ENCODE data around the gene NKD2. TPM values are rescaled to one million over a fixed set of nuclear protein-coding genes. Genes with fewer than 3 reads are reported as not detected.

NKD2 gene
- polyA plus RNA-seq, 1 donor (not counting 4 experiments of a cell fraction or from before 2014, with no cell fraction given), result not detected

DNA sequence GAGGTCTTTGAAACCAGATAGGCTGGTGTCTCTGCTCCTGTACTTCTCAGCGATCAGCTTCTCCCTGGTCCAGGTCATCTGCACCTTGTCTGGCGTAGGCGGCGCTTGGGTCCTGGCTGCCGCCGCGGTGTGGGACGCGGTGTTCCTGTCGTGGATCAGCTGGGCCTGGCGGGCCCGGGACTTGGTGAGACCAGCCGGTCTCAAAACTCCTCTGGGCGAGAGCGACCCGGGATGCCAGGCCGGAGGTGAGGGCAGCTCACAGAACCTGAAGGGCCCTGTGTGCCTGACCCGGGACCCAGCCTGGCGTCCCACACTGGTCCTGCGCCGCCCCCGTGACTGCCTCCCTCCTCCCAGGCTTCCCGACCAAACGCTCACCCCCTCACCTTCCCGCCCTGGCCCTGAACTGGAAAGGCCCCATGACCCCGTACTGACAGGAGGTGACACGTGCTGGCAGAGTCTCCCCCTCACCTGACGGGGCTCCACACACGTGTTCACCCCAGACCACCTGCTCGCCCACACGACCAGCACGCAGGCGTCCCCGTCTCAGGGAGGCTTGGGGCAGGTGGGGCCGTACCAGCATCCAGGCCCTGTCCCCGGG lies 49.0 kb downstream of the NKD2 start:
- FAIRE-seq, result no peak
- H3K27me3 ChIP-seq (ENCODE audit: control insufficient read depth, extremely low read depth, insufficient read depth, low read length), result no peaks in the 10 kb centered on the region
- DNase-seq (ENCODE audit: low read depth, low spot score), result no peak
- no peak overlapping the region for H2AFZ ChIP-seq (ENCODE audit: control insufficient read depth, low read length)
- dilution Hi-C loops (cut with MboI; ENCODE audit: extremely low pct_ligation_motif_present, low sequenced_read_pairs), result no loop called here
- no peaks in the 10 kb centered on the region for H3K9me3 ChIP-seq (ENCODE audit: control insufficient read depth, low read depth, low read length)
- TF ChIP-seq, protein P1, sequence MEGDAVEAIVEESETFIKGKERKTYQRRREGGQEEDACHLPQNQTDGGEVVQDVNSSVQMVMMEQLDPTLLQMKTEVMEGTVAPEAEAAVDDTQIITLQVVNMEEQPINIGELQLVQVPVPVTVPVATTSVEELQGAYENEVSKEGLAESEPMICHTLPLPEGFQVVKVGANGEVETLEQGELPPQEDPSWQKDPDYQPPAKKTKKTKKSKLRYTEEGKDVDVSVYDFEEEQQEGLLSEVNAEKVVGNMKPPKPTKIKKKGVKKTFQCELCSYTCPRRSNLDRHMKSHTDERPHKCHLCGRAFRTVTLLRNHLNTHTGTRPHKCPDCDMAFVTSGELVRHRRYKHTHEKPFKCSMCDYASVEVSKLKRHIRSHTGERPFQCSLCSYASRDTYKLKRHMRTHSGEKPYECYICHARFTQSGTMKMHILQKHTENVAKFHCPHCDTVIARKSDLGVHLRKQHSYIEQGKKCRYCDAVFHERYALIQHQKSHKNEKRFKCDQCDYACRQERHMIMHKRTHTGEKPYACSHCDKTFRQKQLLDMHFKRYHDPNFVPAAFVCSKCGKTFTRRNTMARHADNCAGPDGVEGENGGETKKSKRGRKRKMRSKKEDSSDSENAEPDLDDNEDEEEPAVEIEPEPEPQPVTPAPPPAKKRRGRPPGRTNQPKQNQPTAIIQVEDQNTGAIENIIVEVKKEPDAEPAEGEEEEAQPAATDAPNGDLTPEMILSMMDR (optimal IDR thresholded peaks at IDR 0.05 in 1 of 3, IDR thresholded peaks at IDR 0.05 in 1 of 3, conservative IDR thresholded peaks at IDR 0.05 in 1 of 3; ENCODE audit: extremely low read depth in 1 of 3, insufficient read depth in 2 of 3, low read length in 3 of 3), result no peak
- no peak for TF ChIP-seq EZH2 (IDR thresholded peaks at IDR 0.05; ENCODE audit: low read length)
- H3K79me2 ChIP-seq (ENCODE audit: control insufficient read depth, insufficient read depth, low read length), result no peaks in the 10 kb centered on the region
- H3K4me2 ChIP-seq (ENCODE audit: control insufficient read depth, extremely low read depth, insufficient read depth, low read depth, low read length), result no peak overlapping the region
- no peak overlapping the region for H3K9ac ChIP-seq (ENCODE audit: control insufficient read depth, extremely low read depth, insufficient read depth, low read length)
- no peaks in the 10 kb centered on the region for H4K20me1 ChIP-seq (ENCODE audit: control insufficient read depth, extremely low read depth, insufficient read depth, low read length)
- no peak overlapping the region for H3K27ac ChIP-seq (ENCODE audit: control insufficient read depth, insufficient read depth, low read length)
- no peaks in the 10 kb centered on the region for H3K4me1 ChIP-seq (ENCODE audit: control insufficient read depth, extremely low read depth, insufficient read depth, low read length)
- H3K9me1 ChIP-seq (ENCODE audit: control insufficient read depth, extremely low read depth, insufficient read depth, low read length), result no peaks in the 10 kb centered on the region
- H3K36me3 ChIP-seq (ENCODE audit: control insufficient read depth in 2 of 2, extremely low read depth in 1 of 2, insufficient read depth in 2 of 2, low read length in 2 of 2), result peaks cover 0 to 2% of the 10 kb centered on the region in 2 experiments
- H3K4me3 ChIP-seq (ENCODE audit: control insufficient read depth in 2 of 3, extremely low read depth in 1 of 3, insufficient read depth in 2 of 3, low read depth in 1 of 3, low read length in 3 of 3), result no peak overlapping the region

DNA sequence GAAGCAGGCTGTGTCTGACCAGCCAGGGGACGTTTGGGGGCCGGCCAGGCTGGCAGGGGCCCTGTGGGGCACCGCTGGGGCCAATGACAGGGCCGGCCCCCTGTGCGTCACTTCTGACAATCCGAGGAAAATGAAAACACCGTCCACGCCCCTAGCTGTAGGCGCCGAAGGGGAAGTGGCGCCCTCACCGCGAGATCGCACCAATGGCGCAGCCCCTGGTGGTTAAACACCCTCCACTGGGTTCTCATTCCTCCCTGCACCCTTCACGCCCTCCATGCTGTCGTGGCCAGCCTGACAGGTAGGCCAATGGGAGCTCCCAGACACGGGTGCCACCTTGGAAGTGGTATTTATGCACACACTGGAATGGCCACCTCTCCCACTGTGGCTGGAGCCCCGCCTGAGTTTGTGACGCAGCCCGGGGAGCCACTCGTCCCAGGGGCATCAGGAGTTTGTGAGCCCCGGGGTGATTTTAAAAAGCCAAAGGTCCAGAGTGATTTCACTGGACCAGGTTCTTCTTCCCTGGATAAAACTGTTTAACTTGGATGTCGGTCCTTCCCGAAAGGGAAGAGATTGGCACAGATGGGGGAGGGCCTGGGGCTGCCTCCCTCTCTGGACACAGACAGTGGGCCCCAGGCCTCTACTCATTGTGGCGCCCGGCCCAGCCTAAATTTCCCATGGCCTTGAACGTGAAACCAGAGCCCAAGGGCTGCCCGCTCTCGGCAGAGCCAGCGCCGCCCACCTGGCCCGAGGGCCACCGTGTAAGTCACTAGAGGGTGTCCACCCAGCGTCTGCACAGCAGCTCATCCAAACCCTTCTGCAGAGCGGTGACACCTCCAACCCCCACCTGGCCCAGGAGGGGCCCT lies 49.7 kb downstream of the NKD2 start:
- no peak overlapping the region for H3K4me3 ChIP-seq (ENCODE audit: control insufficient read depth in 2 of 3, extremely low read depth in 1 of 3, insufficient read depth in 2 of 3, low read depth in 1 of 3, low read length in 3 of 3)
- H3K79me2 ChIP-seq (ENCODE audit: control insufficient read depth, insufficient read depth, low read length), result no peaks in the 10 kb centered on the region
- no peak for TF ChIP-seq EZH2 (IDR thresholded peaks at IDR 0.05; ENCODE audit: low read length)
- TF ChIP-seq, protein P1 (optimal IDR thresholded peaks at IDR 0.05 in 1 of 3, IDR thresholded peaks at IDR 0.05 in 1 of 3, conservative IDR thresholded peaks at IDR 0.05 in 1 of 3; ENCODE audit: extremely low read depth in 1 of 3, insufficient read depth in 2 of 3, low read length in 3 of 3), result no peak
- H3K4me2 ChIP-seq (ENCODE audit: control insufficient read depth, extremely low read depth, insufficient read depth, low read depth, low read length), result no peak overlapping the region
- no peak overlapping the region for H3K27ac ChIP-seq (ENCODE audit: control insufficient read depth, insufficient read depth, low read length)
- FAIRE-seq (no peak), DNase-seq (ENCODE audit: low read depth, low spot score) (no peak)
- no peaks in the 10 kb centered on the region for H3K9me3 ChIP-seq (ENCODE audit: control insufficient read depth, low read depth, low read length)
- H3K27me3 ChIP-seq (ENCODE audit: control insufficient read depth, extremely low read depth, insufficient read depth, low read length), result no peaks in the 10 kb centered on the region
- no peak overlapping the region for H2AFZ ChIP-seq (ENCODE audit: control insufficient read depth, low read length)
- peaks cover 0 to 2% of the 10 kb centered on the region in 2 experiments for H3K36me3 ChIP-seq (ENCODE audit: control insufficient read depth in 2 of 2, extremely low read depth in 1 of 2, insufficient read depth in 2 of 2, low read length in 2 of 2)
- H3K9ac ChIP-seq (ENCODE audit: control insufficient read depth, extremely low read depth, insufficient read depth, low read length), result no peak overlapping the region
- H3K9me1 ChIP-seq (ENCODE audit: control insufficient read depth, extremely low read depth, insufficient read depth, low read length), result no peaks in the 10 kb centered on the region
- no peaks in the 10 kb centered on the region for H4K20me1 ChIP-seq (ENCODE audit: control insufficient read depth, extremely low read depth, insufficient read depth, low read length)
- dilution Hi-C loops (cut with MboI; ENCODE audit: extremely low pct_ligation_motif_present, low sequenced_read_pairs), result no loop called here
- H3K4me1 ChIP-seq (ENCODE audit: control insufficient read depth, extremely low read depth, insufficient read depth, low read length), result no peaks in the 10 kb centered on the region
